Measurements from ENCODE around the gene DNASE1L2. TPM values are rescaled to one million over a fixed set of nuclear protein-coding genes. Genes with fewer than 3 reads are reported as not detected.

DNASE1L2 gene
- total and polyA plus RNA-seq, 2 donors (not counting 3 experiments of a cell fraction or from before 2014, with no cell fraction given), result 0.57 to 1.2 TPM

- no peak for DNase-seq (ENCODE audit: low read depth, low spot score)
- Histone ChIP-seq H3K27ac (ENCODE audit: insufficient read depth, low read depth, low read length) (no peak overlapping the region), H3K4me2 (ENCODE audit: insufficient read depth, low read length) (no peak overlapping the region), H3K9me3 (replicated peaks; ENCODE audit: control insufficient read depth, insufficient read depth, low read length) (no peaks in the 10 kb centered on the region), H3K4me3 (replicated peaks in 1 of 3; ENCODE audit: insufficient read depth in 1 of 3, low read depth in 1 of 3, low read length in 3 of 3) (no peak overlapping the region), H3K9ac (replicated peaks; ENCODE audit: extremely low read depth, insufficient read depth, low read length) (no peak overlapping the region), H3K9me1 (replicated peaks; ENCODE audit: control insufficient read depth, extremely low read depth, insufficient read depth, low read length) (no peaks in the 10 kb centered on the region), H3K4me1 (ENCODE audit: control insufficient read depth, extremely low read depth, insufficient read depth, low read length) (no peaks in the 10 kb centered on the region), H3K36me3 (ENCODE audit: control insufficient read depth in 2 of 2, extremely low read depth in 1 of 2, insufficient read depth in 2 of 2, low read length in 2 of 2) (peaks cover 0 to 2% of the 10 kb centered on the region in 2 experiments), H4K20me1 (replicated peaks; ENCODE audit: control insufficient read depth, extremely low read depth, insufficient read depth, low read length) (no peaks in the 10 kb centered on the region), H3K27me3 (ENCODE audit: control insufficient read depth in 2 of 2, insufficient read depth in 2 of 2, low read length in 2 of 2) (no peaks in the 10 kb centered on the region), H3K79me2 (ENCODE audit: control insufficient read depth, insufficient read depth, low read length) (peaks cover 9% of the 10 kb centered on the region), H2AFZ (ENCODE audit: low read depth, low read length) (no peak overlapping the region)
- TF ChIP-seq JUN (IDR thresholded peaks at IDR 0.05; ENCODE audit: borderline replicate concordance, insufficient read depth, insufficient read length, low read depth) (no peak), EZH2 (IDR thresholded peaks at IDR 0.05; ENCODE audit: borderline replicate concordance, low read depth, low read length, severe bottlenecking) (no peak), POLR2AphosphoS5 (IDR thresholded peaks at IDR 0.05; ENCODE audit: insufficient read depth, low read depth, low read length) (no peak), GATA2 (IDR thresholded peaks at IDR 0.05; ENCODE audit: insufficient read depth, insufficient read length, low read depth, low read length) (no peak), POLR2A (IDR thresholded peaks at IDR 0.05; ENCODE audit: low read depth, low read length) (no peak), CTCF (IDR thresholded peaks at IDR 0.05; ENCODE audit: extremely low read depth in 1 of 2, insufficient read depth in 1 of 2, low read depth in 1 of 2, low read length in 2 of 2) (no peak)
- ChIA-PET CTCF (interaction anchor here (1.0 kb wide), 1 partner anchor 10 kb away, joined by 3 read pairs; no protein-coding TSS in a partner anchor), POLR2A (no interaction called here)
- no peak for FAIRE-seq
- intact Hi-C loops (cut with micrococcal nuclease) (no loop called here), dilution Hi-C loops (cut with MboI; ENCODE audit: extremely low pct_ligation_motif_present, low sequenced_read_pairs) (no loop called here)
- BruUV-seq (replicated peaks), result no TSS peak
Observed at GRCh38 chr16:2271848-2272461, 35.7 kb downstream of the DNASE1L2 start.
